CD4-positive, alpha-beta T cell treated with Interleukin-1 beta for 1 hour (primary cell): ENCODE data around the gene SEC14L5.

Source experiments
- DNase-seq, 2 donors: peaks; one replicate each; pipeline ENCODE4 v3.0.0-alpha.2; 2020 to 2022

SEC14L5 gene

GRCh38 chr16:5018793-5019192 is 60.7 kb downstream of the SEC14L5 start:
- no peak for DNase-seq

DNA sequence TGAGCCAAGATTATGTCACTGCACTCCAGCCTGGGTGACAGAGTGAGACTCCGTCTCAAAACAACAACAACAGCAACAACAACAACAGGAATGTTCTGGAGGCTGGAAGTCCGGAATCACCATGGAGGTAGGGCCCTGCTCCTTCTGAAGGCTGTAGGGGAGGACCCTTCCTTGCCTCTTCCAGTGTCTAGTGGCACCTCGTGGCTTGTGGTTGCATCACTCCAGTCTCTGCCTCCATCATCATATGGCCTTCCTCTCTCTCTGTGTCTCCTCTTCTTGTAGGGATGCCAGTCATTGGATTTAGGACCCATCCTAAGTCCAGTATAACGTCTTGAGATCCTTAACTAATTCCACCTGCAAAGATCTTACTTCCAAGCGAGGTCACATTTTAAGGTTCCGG is 61.6 kb downstream of the SEC14L5 start:
- DNase-seq: no peak

- DNase-seq: no peak
Measured at GRCh38 chr16:5020551-5020950, 62.4 kb downstream of the SEC14L5 start.

DNA sequence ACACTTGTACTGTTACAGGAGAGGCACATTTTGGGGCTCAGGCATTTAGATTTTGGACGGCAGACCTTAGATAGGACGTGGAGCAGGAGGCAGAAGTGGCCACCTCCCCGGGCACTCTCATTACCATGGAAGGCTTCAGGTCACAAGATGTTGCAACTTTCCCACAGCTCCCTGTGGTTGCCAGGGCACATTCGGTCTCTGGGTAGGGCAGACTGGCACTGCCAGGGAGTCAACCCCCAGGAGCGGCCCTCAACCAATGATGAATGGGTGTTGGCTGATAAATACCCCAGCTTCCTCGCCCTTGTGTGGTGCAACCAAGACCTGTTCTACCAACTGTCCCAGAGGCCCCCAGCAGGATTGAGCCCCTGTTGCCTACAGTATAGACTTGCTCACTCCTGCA is 64.4 kb downstream of the SEC14L5 start:
- DNase-seq: no peak

GRCh38 chr16:5024632-5025031 is 66.5 kb downstream of the SEC14L5 start:
- DNase-seq: no peak

DNA sequence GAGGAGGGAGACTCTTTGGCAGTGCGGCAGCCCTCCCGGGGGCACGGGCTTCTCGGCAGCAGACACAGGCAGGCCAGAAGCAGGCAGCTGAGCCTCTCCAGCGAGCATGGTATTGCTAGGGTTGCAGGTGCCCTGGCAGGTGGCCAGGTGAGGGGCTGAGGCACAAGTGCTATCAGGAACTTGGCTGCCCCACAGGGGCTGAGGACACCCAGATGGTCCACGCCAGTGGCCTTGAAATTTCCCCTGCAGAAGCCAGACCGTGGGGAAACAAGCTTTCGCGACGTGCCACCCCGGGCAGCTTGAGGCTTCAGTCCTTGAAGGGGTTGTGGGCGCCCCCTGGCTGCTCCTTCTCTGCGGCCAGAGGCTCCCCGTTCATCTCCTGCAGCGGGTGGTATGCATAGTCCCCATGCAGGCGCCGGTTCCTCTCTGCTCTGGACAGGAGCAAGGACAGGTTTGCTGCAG is 67.1 kb downstream of the SEC14L5 start:
- no peak for DNase-seq

DNA sequence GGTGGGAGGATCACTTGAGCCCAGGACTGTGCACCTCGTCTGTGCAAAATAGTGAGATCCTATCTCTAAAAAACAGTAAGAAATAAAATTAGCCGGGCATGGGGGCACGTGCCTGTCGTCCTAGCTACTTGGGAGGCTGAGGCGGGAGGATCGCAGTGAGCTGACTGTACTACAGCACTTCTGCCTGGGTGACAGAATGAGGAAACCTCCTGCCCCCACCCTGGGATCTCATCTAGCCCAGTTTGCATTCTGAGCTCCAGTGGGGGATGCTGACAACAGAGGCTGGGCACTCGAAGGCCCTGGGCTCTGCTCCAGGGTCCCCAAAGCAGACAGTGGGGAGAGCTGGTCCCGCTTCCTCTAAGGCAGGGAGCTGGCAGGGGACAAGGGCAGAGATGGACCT is 68.5 kb downstream of the SEC14L5 start:
- DNase-seq: no peak

- no peak for DNase-seq
Measured at GRCh38 chr16:5027086-5027485, 69.0 kb downstream of the SEC14L5 start.

DNA sequence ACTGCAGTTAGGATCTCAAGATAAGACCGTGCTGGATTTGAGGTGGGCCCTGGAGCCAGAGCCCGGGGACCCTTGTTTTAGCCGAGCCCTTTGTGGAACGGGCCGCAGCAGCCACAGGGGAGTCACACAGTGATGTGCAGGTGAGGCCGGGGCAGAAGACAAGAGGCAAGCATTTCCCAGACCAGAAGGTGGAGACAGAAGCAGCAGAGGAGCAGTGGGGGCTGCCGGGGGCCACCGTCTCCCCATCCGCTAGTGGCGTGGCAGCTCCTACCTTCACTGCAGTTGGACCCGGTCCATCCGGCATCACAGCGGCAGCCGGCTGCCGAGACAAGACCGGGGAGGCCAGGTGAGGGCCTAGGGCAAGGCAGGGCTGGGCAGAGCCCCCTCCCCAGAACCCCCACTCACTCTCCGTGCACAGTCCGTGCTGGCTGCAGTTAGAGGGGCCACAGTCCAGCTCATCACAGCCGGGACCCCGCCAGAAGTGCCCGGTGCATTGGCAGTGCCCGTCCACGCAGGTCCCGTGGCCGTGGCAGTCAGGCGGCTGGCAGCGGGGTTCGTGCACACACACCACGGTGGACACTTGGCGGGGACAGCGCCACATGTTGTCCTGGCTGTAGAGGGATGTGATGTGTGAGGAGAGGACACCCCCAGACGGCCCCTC is 69.6 kb downstream of the SEC14L5 start:
- no peak for DNase-seq

GRCh38 chr16:5028950-5029475 is 70.9 kb downstream of the SEC14L5 start:
- no peak for DNase-seq

GRCh38 chr16:5030251-5030870 is 72.2 kb downstream of the SEC14L5 start:
- no peak for DNase-seq

DNA sequence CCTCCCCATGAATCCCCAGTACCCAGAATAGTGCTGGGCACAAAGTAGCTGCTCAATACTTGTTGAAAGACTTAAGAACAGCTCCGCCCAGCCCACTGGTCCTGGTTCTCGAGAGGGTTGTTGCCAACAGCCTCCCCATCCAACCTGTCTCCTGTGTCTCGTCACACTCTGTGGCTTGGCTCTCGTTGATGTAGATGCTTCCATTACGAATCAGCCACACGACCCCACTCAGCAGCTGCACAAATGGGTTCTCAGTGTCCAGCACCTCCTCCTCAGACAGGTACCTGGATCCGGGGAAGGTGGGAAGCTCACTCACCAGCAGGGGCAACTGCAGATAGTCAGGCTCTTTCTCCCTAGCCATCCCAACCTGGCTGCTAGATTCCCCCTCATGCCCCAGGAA is 73.5 kb downstream of the SEC14L5 start:
- no peak for DNase-seq

- DNase-seq: no peak
Measured at GRCh38 chr16:5032748-5033167, 74.6 kb downstream of the SEC14L5 start.

GRCh38 chr16:5033256-5034166 is 75.4 kb downstream of the SEC14L5 start, which contains the start of gene NAGPA:
Gene NAGPA, minus strand, starts transcription at chr16:5033935. Its CDS starts 21 bp downstream, at chr16:5033914.
- peak; percentile 82 to 83 for DNase-seq

- DNase-seq: no peak
Measured at GRCh38 chr16:5034167-5034523, 76.0 kb downstream of the SEC14L5 start.

- DNase-seq: no peak
Measured at GRCh38 chr16:5035909-5036227, 77.7 kb downstream of the SEC14L5 start.

- DNase-seq: no peak
Measured at GRCh38 chr16:5036228-5037156, 78.4 kb downstream of the SEC14L5 start.

DNA sequence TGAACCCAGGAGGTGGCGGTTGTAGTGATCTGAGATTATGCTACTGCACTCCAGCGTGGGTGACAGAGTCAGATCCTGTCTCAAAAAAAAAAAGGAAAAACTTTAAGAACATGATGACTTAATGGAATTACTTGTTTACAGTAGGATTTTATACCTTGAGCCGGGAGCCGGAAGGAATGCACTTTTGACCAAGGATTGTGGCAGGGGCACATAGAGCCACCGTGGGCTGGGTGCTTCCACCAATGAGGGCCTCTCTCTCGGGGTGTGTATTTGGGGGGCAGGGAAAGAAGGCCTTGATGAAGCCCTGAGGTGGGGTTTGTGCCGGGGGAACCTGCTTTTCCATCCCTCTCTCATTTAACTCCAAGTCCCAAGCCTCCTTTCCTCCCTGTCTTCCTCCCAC is 82.3 kb downstream of the SEC14L5 start:
- no peak for DNase-seq

- no peak for DNase-seq
Measured at GRCh38 chr16:5041600-5042133, 83.5 kb downstream of the SEC14L5 start.

DNA sequence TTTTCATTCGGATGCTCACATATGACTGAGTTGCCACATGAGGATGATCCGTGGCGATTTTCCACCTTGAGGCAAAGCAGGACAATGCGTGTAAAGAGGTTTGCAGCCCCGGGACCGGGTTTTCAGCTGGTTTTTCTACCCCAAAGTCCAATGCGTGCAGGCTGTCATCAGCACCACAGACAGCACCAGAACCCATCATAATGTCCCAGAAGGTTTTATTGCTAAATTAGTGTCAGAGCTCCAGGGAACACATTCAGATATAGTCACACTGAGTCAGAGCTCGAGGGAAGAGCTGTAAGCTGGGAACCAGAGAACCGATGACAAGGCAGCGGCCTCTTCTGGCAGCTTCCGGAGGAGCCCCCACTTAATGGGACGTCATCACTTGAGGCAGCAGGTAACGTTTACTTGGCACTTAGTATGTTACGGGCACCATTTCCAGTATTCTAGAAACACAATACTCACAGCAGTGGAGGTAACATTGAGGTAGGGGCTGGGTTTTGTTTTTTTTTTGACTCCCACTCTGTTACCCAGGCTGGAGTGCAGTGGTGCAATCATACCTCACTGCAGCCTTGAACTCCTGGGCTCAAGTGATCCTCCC is 84.5 kb downstream of the SEC14L5 start:
- no peak for DNase-seq

DNA sequence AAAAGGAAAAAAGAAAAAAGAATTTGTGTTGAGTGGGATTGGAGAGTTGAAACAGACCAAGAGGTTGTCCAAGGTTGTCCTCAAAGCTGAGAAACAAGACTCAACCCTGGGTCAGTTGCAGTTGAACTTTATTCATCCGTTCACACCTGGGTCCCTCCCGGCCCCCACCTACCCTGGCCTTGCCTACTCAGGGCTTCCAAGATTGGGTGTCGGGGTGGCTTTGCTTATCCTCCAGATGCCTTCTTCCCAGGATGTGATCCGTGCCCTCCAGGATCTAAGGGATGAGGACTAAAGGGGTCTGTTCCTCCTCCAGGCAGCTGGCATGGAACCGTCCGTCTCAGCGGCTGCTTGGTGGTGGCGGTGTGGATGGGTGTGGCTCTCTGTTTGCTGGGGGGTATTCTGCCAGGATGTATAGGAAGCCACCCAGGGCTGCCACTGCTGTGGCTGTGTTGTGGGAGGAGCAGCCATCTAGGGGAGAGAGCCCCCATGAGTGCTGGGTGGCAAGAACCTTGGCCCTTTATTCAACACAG is 85.9 kb downstream of the SEC14L5 start:
- no peak for DNase-seq
